ENCODE measurements around the gene MAP3K15. TPM values are rescaled to one million over a fixed set of nuclear protein-coding genes. Genes with fewer than 3 reads are reported as not detected.

The MAP3K15 gene
- total and polyA plus RNA-seq, 7 donors: 0.08 to 0.30 (median 0.10) TPM; not detected in 3

DNA sequence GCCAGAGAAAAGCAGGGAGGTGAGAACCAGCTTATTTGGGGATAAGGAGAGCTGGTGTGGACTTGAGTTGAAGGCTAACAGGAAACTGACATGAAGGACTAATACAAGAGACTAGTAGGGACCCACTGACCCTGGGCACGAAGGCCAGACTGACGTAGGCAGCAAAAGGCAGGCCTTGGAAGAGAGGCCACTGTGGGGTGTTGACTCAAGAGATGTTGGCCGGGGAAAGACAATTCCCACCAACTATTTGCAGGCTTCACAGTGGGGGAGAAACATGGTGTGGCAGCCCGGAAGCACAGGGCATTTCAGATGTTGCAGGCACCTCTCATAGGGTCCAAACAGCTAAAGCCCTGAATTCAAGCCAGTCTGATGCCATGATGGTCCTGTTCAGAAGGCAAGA lies 24.4 kb upstream of the MAP3K15 start:
- no peak for DNase-seq
- Histone ChIP-seq H3K9me3 (no peaks in the 10 kb centered on the region), H3K4me3 (no peak overlapping the region), H3K4me1 (no peaks in the 10 kb centered on the region), H3K27me3 (ENCODE audit: insufficient read depth in 3 of 3, low read length in 2 of 3) (no peaks in the 10 kb centered on the region), H3K36me3 (ENCODE audit: insufficient read depth in 1 of 2, low read depth in 1 of 2) (peaks cover 0 to 7% of the 10 kb centered on the region in 2 donors), H3K27ac (no peak overlapping the region)
- TF ChIP-seq, protein P1, sequence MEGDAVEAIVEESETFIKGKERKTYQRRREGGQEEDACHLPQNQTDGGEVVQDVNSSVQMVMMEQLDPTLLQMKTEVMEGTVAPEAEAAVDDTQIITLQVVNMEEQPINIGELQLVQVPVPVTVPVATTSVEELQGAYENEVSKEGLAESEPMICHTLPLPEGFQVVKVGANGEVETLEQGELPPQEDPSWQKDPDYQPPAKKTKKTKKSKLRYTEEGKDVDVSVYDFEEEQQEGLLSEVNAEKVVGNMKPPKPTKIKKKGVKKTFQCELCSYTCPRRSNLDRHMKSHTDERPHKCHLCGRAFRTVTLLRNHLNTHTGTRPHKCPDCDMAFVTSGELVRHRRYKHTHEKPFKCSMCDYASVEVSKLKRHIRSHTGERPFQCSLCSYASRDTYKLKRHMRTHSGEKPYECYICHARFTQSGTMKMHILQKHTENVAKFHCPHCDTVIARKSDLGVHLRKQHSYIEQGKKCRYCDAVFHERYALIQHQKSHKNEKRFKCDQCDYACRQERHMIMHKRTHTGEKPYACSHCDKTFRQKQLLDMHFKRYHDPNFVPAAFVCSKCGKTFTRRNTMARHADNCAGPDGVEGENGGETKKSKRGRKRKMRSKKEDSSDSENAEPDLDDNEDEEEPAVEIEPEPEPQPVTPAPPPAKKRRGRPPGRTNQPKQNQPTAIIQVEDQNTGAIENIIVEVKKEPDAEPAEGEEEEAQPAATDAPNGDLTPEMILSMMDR (IDR thresholded peaks at IDR 0.05): no peak
- ATAC-seq: no peak
- 72 to 100% (median 90%) methylated on average over 3 to 4 of the region's 4 CpGs for WGBS, 3 donors
- intact Hi-C loops (cut with DNase I): loop anchor here (5.0 to 10.0 kb wide), 3 partner anchors 165 to 348 kb away; partner anchors contain the start of gene SH3KBP1 (in 2 of the 2)

- Histone ChIP-seq H3K36me3 (ENCODE audit: insufficient read depth in 1 of 2, low read depth in 1 of 2) (peaks cover 0 to 7% of the 10 kb centered on the region in 2 donors), H3K27ac (no peak overlapping the region), H3K4me3 (no peak overlapping the region), H3K27me3 (ENCODE audit: insufficient read depth in 3 of 3, low read length in 2 of 3) (peaks cover 0 to 6% (median 0%) of the 10 kb centered on the region in 3 donors), H3K4me1 (no peaks in the 10 kb centered on the region), H3K9me3 (no peaks in the 10 kb centered on the region)
- TF ChIP-seq, protein P1 (IDR thresholded peaks at IDR 0.05): no peak
- intact Hi-C loops (cut with DNase I): loop anchor here in 1 of 2 donors (10.0 kb wide), 1 partner anchor 161 kb away; no protein-coding TSS in a partner anchor
- 52 to 75% (median 58%) methylated on average over 1 to 2 of the region's 2 CpGs for WGBS, 3 donors
- no peak for DNase-seq
- ATAC-seq: no peak
These were observed 20.2 kb upstream of the MAP3K15 start for GRCh38 chrX:19535476-19535875.

DNA sequence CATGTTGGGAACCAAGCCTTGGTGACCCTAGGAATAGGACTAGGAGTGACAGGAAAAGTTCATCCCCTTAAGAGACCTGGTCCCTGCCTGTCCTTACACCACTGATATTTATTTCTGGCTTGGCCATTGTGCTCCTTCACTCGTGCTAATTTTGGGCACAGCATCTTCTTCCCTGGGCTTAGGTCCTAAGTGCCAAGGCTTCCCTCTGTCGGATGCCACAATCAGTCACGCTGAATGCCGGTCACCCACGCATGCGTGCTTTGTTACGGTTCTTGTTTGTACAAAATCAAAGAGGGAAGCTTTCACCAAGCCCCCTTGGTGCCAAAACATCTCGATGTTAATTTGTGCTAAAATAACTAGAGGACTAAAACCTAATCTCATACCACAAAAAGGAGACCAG lies 17.4 kb upstream of the MAP3K15 start:
- H3K4me1 ChIP-seq: no peaks in the 10 kb centered on the region
- intact Hi-C loops (cut with DNase I): loop anchor here in 1 of 2 donors (10.0 kb wide), 1 partner anchor 158 kb away; no protein-coding TSS in a partner anchor
- H3K9me3 ChIP-seq: no peaks in the 10 kb centered on the region
- H3K36me3 ChIP-seq (ENCODE audit: insufficient read depth in 1 of 2, low read depth in 1 of 2): peaks cover 0 to 7% of the 10 kb centered on the region in 2 donors
- TF ChIP-seq, protein P1 (IDR thresholded peaks at IDR 0.05): no peak
- H3K4me3 ChIP-seq: no peak overlapping the region
- peaks cover 0 to 9% (median 0%) of the 10 kb centered on the region in 3 donors for H3K27me3 ChIP-seq (ENCODE audit: insufficient read depth in 3 of 3, low read length in 2 of 3)
- DNase-seq: no peak
- 37 to 48% (median 40%) methylated on average over 8 of the region's 8 CpGs for WGBS, 3 donors
- H3K27ac ChIP-seq: no peak overlapping the region
- peak; percentile 53 to 69 (median 62) for ATAC-seq

- H3K36me3 ChIP-seq (ENCODE audit: insufficient read depth in 1 of 2, low read depth in 1 of 2): no peaks in the 10 kb centered on the region
- H3K4me3 ChIP-seq: no peak overlapping the region
- peaks cover 0 to 48% (median 0%) of the 10 kb centered on the region in 3 donors for H3K27me3 ChIP-seq (ENCODE audit: insufficient read depth in 3 of 3, low read length in 2 of 3)
- ATAC-seq: no peak
- H3K9me3 ChIP-seq: peaks cover 8% of the 10 kb centered on the region
- intact Hi-C loops (cut with DNase I): no loop called here
- H3K4me1 ChIP-seq: no peaks in the 10 kb centered on the region
- TF ChIP-seq, protein P1 (IDR thresholded peaks at IDR 0.05): no peak
- H3K27ac ChIP-seq: no peak overlapping the region
- no peak for DNase-seq
- WGBS, 3 donors: 55 to 86% (median 82%) methylated on average over 4 of the region's 4 CpGs
These were observed 2.7 kb upstream of the MAP3K15 start for GRCh38 chrX:19517965-19518364.

- Histone ChIP-seq H3K9me3 (peaks cover 8% of the 10 kb centered on the region), H3K4me3 (peak overlapping the region; percentile 57), H3K4me1 (no peaks in the 10 kb centered on the region), H3K27ac (no peak overlapping the region), H3K36me3 (ENCODE audit: insufficient read depth in 1 of 2, low read depth in 1 of 2) (no peaks in the 10 kb centered on the region), H3K27me3 (ENCODE audit: insufficient read depth in 3 of 3, low read length in 2 of 3) (peaks cover 0 to 42% (median 0%) of the 10 kb centered on the region in 3 donors)
- TF ChIP-seq, protein P1 (IDR thresholded peaks at IDR 0.05): peak; percentile 30
- 1 to 32% (median 2%) methylated on average over 17 to 23 of the region's 23 CpGs for WGBS, 3 donors
- intact Hi-C loops (cut with DNase I): no loop called here
- ATAC-seq: no peak
- DNase-seq: no peak
These were observed 352 bp upstream of the MAP3K15 start for GRCh38 chrX:19515615-19516105.

Data from psoas muscle (tissue), 8 donors.